Epithelial cell of alveolus of lung (primary cell): ENCODE data around the gene CRTC1. TPM values are rescaled to one million over a fixed set of nuclear protein-coding genes. Genes with fewer than 3 reads are reported as not detected.

ENCODE experiments used
- total RNA-seq: library from RNA; depleted of rRNA; stranded (reverse); fragments of >200 nt; gene quantifications from 2 replicates; pipeline ENCODE4 v1.2.1, GENCODE V29; 2015

The CRTC1 gene, protein sequence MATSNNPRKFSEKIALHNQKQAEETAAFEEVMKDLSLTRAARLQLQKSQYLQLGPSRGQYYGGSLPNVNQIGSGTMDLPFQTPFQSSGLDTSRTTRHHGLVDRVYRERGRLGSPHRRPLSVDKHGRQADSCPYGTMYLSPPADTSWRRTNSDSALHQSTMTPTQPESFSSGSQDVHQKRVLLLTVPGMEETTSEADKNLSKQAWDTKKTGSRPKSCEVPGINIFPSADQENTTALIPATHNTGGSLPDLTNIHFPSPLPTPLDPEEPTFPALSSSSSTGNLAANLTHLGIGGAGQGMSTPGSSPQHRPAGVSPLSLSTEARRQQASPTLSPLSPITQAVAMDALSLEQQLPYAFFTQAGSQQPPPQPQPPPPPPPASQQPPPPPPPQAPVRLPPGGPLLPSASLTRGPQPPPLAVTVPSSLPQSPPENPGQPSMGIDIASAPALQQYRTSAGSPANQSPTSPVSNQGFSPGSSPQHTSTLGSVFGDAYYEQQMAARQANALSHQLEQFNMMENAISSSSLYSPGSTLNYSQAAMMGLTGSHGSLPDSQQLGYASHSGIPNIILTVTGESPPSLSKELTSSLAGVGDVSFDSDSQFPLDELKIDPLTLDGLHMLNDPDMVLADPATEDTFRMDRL
- 2.1 and 6.8 TPM in 2 replicates for total RNA-seq

GRCh38 chr19:18683109-18683957 is at the start of gene CRTC1:
Gene CRTC1 (plus strand): TSS chr19:18683680. CDS start chr19:18683703, 23 bp downstream.

DNA sequence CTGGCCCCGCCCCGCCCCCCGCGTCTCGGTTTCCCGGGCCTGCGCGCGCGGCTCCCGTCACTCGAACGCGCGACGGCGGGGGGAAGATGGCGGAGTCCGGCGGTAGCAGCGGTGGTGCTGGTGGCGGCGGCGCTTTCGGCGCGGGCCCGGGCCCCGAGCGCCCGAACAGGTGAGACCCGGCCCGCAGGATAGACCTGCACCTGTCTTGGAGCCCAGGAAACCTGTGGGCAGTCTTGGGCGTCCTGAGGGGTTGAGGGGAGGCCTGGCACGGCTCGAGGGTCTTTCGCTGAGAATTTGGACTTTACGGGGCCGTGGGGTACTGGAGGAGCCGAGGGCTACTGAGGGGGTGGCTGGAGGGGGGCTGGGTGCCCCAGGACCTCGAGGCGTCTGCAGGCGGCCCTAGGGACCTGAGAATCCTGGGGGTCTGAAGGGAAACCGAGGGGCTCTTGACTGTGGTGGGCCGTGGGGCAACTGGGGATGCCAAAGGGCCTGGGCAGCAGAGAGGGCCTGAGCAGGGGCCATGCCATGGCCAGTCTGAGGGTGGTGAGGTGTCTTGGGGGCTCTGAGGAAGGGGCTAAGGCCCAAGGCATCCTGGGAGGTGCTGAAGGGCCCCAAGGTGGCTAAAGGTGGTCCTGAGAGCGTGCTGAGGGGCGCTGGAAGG is 46.4 kb upstream of the CRTC1 start, which contains the start of gene KLHL26:
TSS of gene KLHL26 (plus strand) at position 60 of the 661 bp plus-strand sequence. CDS start at position 87, 27 bp downstream.

DNA sequence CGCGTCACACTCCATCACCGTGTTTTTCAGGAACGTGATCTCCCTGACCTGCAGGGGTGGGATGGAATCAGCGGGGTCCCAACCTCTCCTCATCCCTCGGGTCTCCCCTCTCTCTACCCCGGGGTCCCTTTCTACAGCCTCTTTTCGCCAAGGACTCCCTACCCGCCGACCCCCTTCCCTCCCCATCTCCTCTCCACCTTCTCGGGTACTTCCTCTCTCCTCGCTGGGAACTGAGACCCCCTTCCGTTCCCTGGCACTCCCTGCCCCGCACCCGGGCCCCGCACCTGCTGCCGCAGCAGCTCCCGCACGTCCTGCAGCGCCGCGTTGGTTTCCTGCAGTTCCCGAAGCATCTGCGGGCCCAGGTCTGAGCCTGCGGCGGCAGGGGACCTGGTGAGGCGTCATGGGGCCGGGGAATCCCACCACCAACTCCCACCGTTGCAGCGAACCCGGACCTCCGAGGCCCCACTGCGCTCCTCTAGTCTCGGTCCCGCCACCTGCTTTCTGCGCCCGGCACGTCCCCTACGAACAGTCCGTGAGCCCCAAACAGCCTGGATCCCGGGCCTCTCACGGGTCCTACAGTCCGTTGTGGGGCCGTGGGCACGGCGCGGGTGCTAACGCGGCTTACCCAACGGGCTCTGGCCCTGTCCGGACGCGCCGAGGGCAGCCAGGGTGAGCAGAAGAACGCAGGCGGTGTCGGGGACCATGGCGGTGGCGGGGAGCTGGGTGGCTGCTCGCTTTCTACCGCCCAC is 107.3 kb downstream of the CRTC1 start, which contains the start of gene COMP:
TSS of gene COMP (minus strand) at position 740 of the 749 bp plus-strand sequence. CDS start at position 704, 36 bp downstream.

DNA sequence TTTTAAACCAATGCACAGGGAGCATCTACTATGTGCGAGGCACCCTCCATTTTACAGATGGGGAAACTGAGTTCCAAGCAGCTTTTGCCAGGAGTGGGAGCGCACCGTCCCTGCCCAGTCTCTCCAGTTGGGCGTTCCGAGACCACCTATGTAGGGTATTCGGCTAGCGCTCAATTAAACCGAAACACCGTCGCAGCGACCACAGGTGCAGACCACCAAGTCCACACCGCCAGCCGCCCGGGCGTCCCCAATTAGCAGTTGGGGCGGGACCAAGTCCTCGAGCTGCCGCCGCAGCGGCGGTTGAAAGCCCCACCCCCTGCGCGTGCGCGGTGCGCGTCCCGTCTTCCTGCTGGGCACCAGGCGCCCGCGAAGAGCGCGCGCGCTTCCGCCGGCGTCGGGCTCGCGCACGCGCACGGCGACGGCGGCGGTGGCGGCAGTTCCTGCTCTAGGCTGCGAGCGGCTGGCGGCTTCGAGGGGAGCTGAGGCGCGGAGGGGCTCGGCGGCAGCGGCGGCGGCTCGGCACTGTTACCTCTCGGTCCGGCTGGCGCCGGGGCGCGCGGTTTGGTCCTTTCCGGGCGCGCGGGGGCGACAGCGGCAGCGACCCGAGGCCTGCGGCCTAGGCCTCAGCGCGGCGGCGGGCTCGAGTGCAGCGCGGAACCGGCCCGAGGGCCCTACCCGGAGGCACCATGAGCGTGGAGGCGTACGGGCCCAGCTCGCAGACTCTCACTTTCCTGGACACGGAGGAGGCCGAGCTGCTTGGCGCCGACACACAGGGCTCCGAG is 148.2 kb downstream of the CRTC1 start, which contains the start of gene UPF1:
TSS of gene UPF1 (plus strand) at position 436 of the 782 bp plus-strand sequence. CDS start at position 687, 251 bp downstream.

Other genes starting within 250 kb of the CRTC1 start
- 45.0 and 55.7 TPM in 2 replicates for gene ISYNA1, start 245.5 kb upstream of the CRTC1 start, total RNA-seq
- 13.8 and 18.8 TPM in 2 replicates for gene ELL, start 161.6 kb upstream of the CRTC1 start, total RNA-seq
- 387 and 393 TPM in 2 replicates for gene FKBP8, start 140.1 kb upstream of the CRTC1 start, total RNA-seq
- 180 and 205 TPM in 2 replicates for gene KXD1, start 125.8 kb upstream of the CRTC1 start, total RNA-seq
- gene UBA52, start 111.8 kb upstream of the CRTC1 start, total RNA-seq = 975 and 1,082 TPM in 2 replicates
- 60.7 and 107 TPM in 2 replicates for gene REX1BD, start 94.9 kb upstream of the CRTC1 start, total RNA-seq
- 2.6 and 19.3 TPM in 2 replicates for gene CRLF1, start 76.9 kb upstream of the CRTC1 start, total RNA-seq
- gene TMEM59L, start 70.8 kb upstream of the CRTC1 start, total RNA-seq = 0.26 and 3.8 TPM in 2 replicates
- 5.8 and 9.1 TPM in 2 replicates for gene KLHL26, start 46.7 kb upstream of the CRTC1 start, total RNA-seq
- gene COMP, start 107.6 kb downstream of the CRTC1 start, total RNA-seq = under 0.01 TPM in 1 of 2 replicates, not detected in the other
- 44.2 and 97.0 TPM in 2 replicates for gene UPF1, start 148.3 kb downstream of the CRTC1 start, total RNA-seq
- gene CERS1, start 212.5 kb downstream of the CRTC1 start, total RNA-seq = 1.0 and 1.2 TPM in 2 replicates
- gene COPE, start 235.7 kb downstream of the CRTC1 start, total RNA-seq = 338 and 384 TPM in 2 replicates
- gene DDX49, start 236.0 kb downstream of the CRTC1 start, total RNA-seq = 57.7 and 67.2 TPM in 2 replicates